ENCODE data around the gene CELF1.

GRCh38 chr11:47545298-47545697 lies 7.6 kb downstream of the CELF1 start:
- TF ChIP-seq POLR2A (IDR thresholded peaks at IDR 0.05) (no peak), CTCF (IDR thresholded peaks at IDR 0.05) (no peak)

Measured in thyroid gland (tissue), 4 donors.